NCI-H526 treated with DMSO at 0.1 percent for 48 hours (cell line): Measurements from ENCODE around the gene CAV2.
"Not testable (repeated sequence)": the region's sequence is repeated elsewhere in the genome, so short reads cannot be mapped to it uniquely, and the experiment has no call there.

Source experiments
- DNase-seq: peaks from one replicate; lab custom pipeline; 2025; lab: John Stamatoyannopoulos, UW

CAV2 gene

GRCh38 chr7:116499168-116500077 is at the start of gene CAV2:
Gene CAV2, plus strand, starts transcription at chr7:116499738. Its CDS starts 44 bp downstream, at chr7:116499782.
- peak; percentile 57 for DNase-seq

- DNase-seq: no peak
These were observed 49.6 kb upstream of the CAV2 start for GRCh38 chr7:116449950-116450349.

GRCh38 chr7:116451957-116452729 is 47.4 kb upstream of the CAV2 start:
- no peak for DNase-seq

- DNase-seq: no peak
These were observed 45.2 kb upstream of the CAV2 start for GRCh38 chr7:116454377-116454776.

GRCh38 chr7:116455009-116455408 is 44.5 kb upstream of the CAV2 start:
- no peak for DNase-seq

- DNase-seq: no peak
These were observed 44.0 kb upstream of the CAV2 start for GRCh38 chr7:116455499-116455898.

- no peak for DNase-seq
These were observed 38.0 kb upstream of the CAV2 start for GRCh38 chr7:116461500-116461899.

- no peak for DNase-seq
These were observed 35.6 kb upstream of the CAV2 start for GRCh38 chr7:116463956-116464355.

- no peak for DNase-seq
These were observed 35.2 kb upstream of the CAV2 start for GRCh38 chr7:116464375-116464774.

- DNase-seq: no peak
These were observed 34.4 kb upstream of the CAV2 start for GRCh38 chr7:116465125-116465524.

- no peak for DNase-seq
These were observed 31.0 kb upstream of the CAV2 start for GRCh38 chr7:116468534-116468933.

GRCh38 chr7:116477625-116478024 is 21.9 kb upstream of the CAV2 start:
- no peak for DNase-seq

GRCh38 chr7:116478834-116479233 is 20.7 kb upstream of the CAV2 start:
- DNase-seq: no peak

GRCh38 chr7:116483271-116483942 is 16.1 kb upstream of the CAV2 start:
- no peak for DNase-seq

- DNase-seq: not testable (repeated sequence)
These were observed 15.1 kb upstream of the CAV2 start for GRCh38 chr7:116484389-116484788.

GRCh38 chr7:116487907-116488521 is 11.5 kb upstream of the CAV2 start:
- no peak for DNase-seq

- DNase-seq: no peak
These were observed 9.2 kb upstream of the CAV2 start for GRCh38 chr7:116490351-116490750.

GRCh38 chr7:116491887-116492653 is 7.5 kb upstream of the CAV2 start:
- DNase-seq: no peak

GRCh38 chr7:116492654-116493109 is 6.9 kb upstream of the CAV2 start:
- DNase-seq: no peak

GRCh38 chr7:116493449-116493848 is 6.1 kb upstream of the CAV2 start:
- no peak for DNase-seq

GRCh38 chr7:116494472-116494871 is 5.1 kb upstream of the CAV2 start:
- no peak for DNase-seq
